Right cardiac atrium (tissue), 5 donors: ENCODE data around the gene ZNF528. TPM values are rescaled to one million over a fixed set of nuclear protein-coding genes. Genes with fewer than 3 reads are reported as not detected.

ENCODE experiments used
- ATAC-seq, 2 donors: fragments of 200-7000 bp; cut with Tn5 transposase; one replicate each; pipeline versions ENCODE4 v1.8.0 to v1.9.1; 2020; ENCODE audit warnings: moderate library complexity in 2 of 2, mild to moderate bottlenecking in 1 of 2
- DNase-seq, 3 donors: peaks; one replicate each; pipeline ENCODE4 v3.0.0-alpha.2; 2020
- H3K27ac ChIP-seq: one replicate; pipeline ENCODE4 v1.5.1; 2013; ENCODE audit warnings: mild to moderate bottlenecking, low read length, control low read depth, moderate library complexity
- H3K27me3 ChIP-seq: one replicate; pipeline ENCODE4 v1.6.1; 2013; ENCODE audit not compliant: control insufficient read depth, insufficient read depth
- H3K4me1 ChIP-seq: one replicate; pipeline ENCODE4 v1.6.1; 2013; ENCODE audit warnings: low read length; ENCODE audit not compliant: control insufficient read depth, insufficient read depth
- H3K4me3 ChIP-seq: one replicate; pipeline ENCODE4 v1.5.1; 2013; ENCODE audit warnings: low read length, control low read depth
- H3K9me3 ChIP-seq: one replicate; pipeline ENCODE4 v1.6.1; 2013; ENCODE audit warnings: low read length; ENCODE audit not compliant: control insufficient read depth
- WGBS: extraction: QIAGEN DNeasy Blood & Tissue Kit; methylation state at CpG from one replicate; pipeline ENCODE4 v1.1.7; 2013; 5-methylcytosine and 5-hydroxymethylcytosine counted together
- intact Hi-C, 4 donors: fragments of 100-400 bp; cut with DNase I; formaldehyde crosslinking; loops; one replicate each; pipeline versions ENCODE4 v1.11.0 to v1.14.0; 2022 to 2023
- polyA plus RNA-seq: library from polyadenylated mRNA; stranded (reverse); fragments of 200-250 nt; gene quantifications from one replicate; pipeline ENCODE4 v1.2.3, GENCODE V29; 2013
- total RNA-seq, 4 donors: library from RNA; stranded (reverse); fragmentation: NEBNext Ultra II Directional; extraction: Animal tissue kit (Norgen Biotek cat#: 25700); gene quantifications; one replicate each; pipeline ENCODE4 v1.2.1, GENCODE V29; 2021
- donor health status: healthy with polysubstance abuse.
- donor health status: DM: no; HTN: yes; CAD: no.
- donor health status: DM: no; HTN: no; CAD: no.
- donor health status: DM: no; HTN: yes; CAD: no; lungs with severe emphysema.
- donor health status: DM: yes; HTN: yes; CAD: no.

Gene ZNF528
- total and polyA plus RNA-seq, 5 donors, result 14.4 to 21.3 (median 19.2) TPM

- ATAC-seq, result no peak
- peaks cover 4% of the 10 kb centered on the region for H3K9me3 ChIP-seq
- H3K4me3 ChIP-seq, result no peak overlapping the region
- WGBS, result 71% methylated on average over 3 of the region's 3 CpGs
- intact Hi-C loops, result no loop called here
- no peak for DNase-seq
- no peak overlapping the region for H3K27ac ChIP-seq
- H3K27me3 ChIP-seq, result no peaks in the 10 kb centered on the region
- no peaks in the 10 kb centered on the region for H3K4me1 ChIP-seq
These were observed 44.5 kb downstream of the ZNF528 start for GRCh38 chr19:52442179-52442578.

GRCh38 chr19:52444506-52444905 lies 46.9 kb downstream of the ZNF528 start:
- Histone ChIP-seq H3K9me3 (peaks cover 4% of the 10 kb centered on the region), H3K27me3 (no peaks in the 10 kb centered on the region), H3K4me1 (no peaks in the 10 kb centered on the region), H3K27ac (no peak overlapping the region), H3K4me3 (no peak overlapping the region)
- no peak for DNase-seq
- intact Hi-C loops, result no loop called here
- WGBS, result 44% methylated on average over 2 of the region's 2 CpGs
- ATAC-seq, result no peak

- intact Hi-C loops, result no loop called here
- Histone ChIP-seq H3K27ac (no peak overlapping the region), H3K27me3 (no peaks in the 10 kb centered on the region), H3K4me1 (no peaks in the 10 kb centered on the region), H3K9me3 (peaks cover 12% of the 10 kb centered on the region), H3K4me3 (no peak overlapping the region)
- ATAC-seq (no peak), DNase-seq (no peak)
- 34% methylated on average over 41 of the region's 41 CpGs for WGBS
These were observed 53.6 kb downstream of the ZNF528 start for GRCh38 chr19:52451241-52451640.

- intact Hi-C loops, result no loop called here
- peak; percentile 87 to 93 (median 93) for DNase-seq
- H3K9me3 ChIP-seq, result peaks cover 18% of the 10 kb centered on the region
- H3K27ac ChIP-seq, result no peak within 1 kb of the TSS
- peak within 1 kb of the TSS; percentile 90 for H3K4me3 ChIP-seq
- ATAC-seq, result peak; percentile 94 to 98
- H3K27me3 ChIP-seq, result no peaks in the 10 kb centered on the region
- WGBS, result 2% methylated on average over 48 of the region's 48 CpGs
- H3K4me1 ChIP-seq, result no peaks in the 10 kb centered on the region
These were observed 55.9 kb downstream of the ZNF528 start, which contains the start of gene ZNF578 for GRCh38 chr19:52453324-52454094. ZNF578 (plus strand) TSS chr19:52453553; CDS start chr19:52501846, 48,293 bp downstream.

- no peak for DNase-seq
- H3K27ac ChIP-seq, result no peak overlapping the region
- intact Hi-C loops, result no loop called here
- no peak overlapping the region for H3K4me3 ChIP-seq
- peaks cover 19% of the 10 kb centered on the region for H3K9me3 ChIP-seq
- no peak for ATAC-seq
- no peaks in the 10 kb centered on the region for H3K27me3 ChIP-seq
- H3K4me1 ChIP-seq, result no peaks in the 10 kb centered on the region
- 86% methylated on average over 14 of the region's 14 CpGs for WGBS
These were observed 67.3 kb downstream of the ZNF528 start for GRCh38 chr19:52464798-52465470.

Other genes starting within 250 kb of the ZNF528 start
- gene ZNF836, start 226.2 kb upstream of the ZNF528 start, total RNA-seq, result 1 to 10 TPM; 5.6 to 9.4 (median 8.6) TPM
- 3.4 TPM for gene ZNF836, start 226.2 kb upstream of the ZNF528 start, polyA plus RNA-seq
- gene PPP2R1A, start 207.8 kb upstream of the ZNF528 start, total RNA-seq, result 100 to 1,000 TPM; 370 to 446 (median 409) TPM
- 235 TPM for gene PPP2R1A, start 207.8 kb upstream of the ZNF528 start, polyA plus RNA-seq
- 10 to 100 TPM; 11.5 to 14.9 (median 12.4) TPM for gene ZNF766, start 128.3 kb upstream of the ZNF528 start, total RNA-seq
- gene ZNF766, start 128.3 kb upstream of the ZNF528 start, polyA plus RNA-seq, result 3.8 TPM
- gene ZNF480, start 100.7 kb upstream of the ZNF528 start, total RNA-seq, result 10 to 100 TPM; 17.3 to 21.8 (median 18.5) TPM
- gene ZNF480, start 100.7 kb upstream of the ZNF528 start, polyA plus RNA-seq, result 13.4 TPM
- gene ZNF610, start 61.6 kb upstream of the ZNF528 start, total RNA-seq, result 1 to 10 TPM; 1.4 to 3.4 (median 3.3) TPM
- gene ZNF610, start 61.6 kb upstream of the ZNF528 start, polyA plus RNA-seq, result 2.8 TPM
- 10 to 100 TPM; 18.1 to 24.1 (median 20.9) TPM for gene ZNF880, start 27.9 kb upstream of the ZNF528 start, total RNA-seq
- gene ZNF880, start 27.9 kb upstream of the ZNF528 start, polyA plus RNA-seq, result 18.3 TPM
- under 1 TPM; 0.50 to 0.59 (median 0.55) TPM for gene ZNF534, start 31.3 kb downstream of the ZNF528 start, total RNA-seq
- gene ZNF534, start 31.3 kb downstream of the ZNF528 start, polyA plus RNA-seq, result 0.34 TPM
- 1 to 10 TPM; 2.3 to 4.8 (median 2.9) TPM for gene ZNF578, start 55.7 kb downstream of the ZNF528 start, total RNA-seq
- 1.2 TPM for gene ZNF578, start 55.7 kb downstream of the ZNF528 start, polyA plus RNA-seq
- gene ZNF808, start 129.8 kb downstream of the ZNF528 start, total RNA-seq, result 10 to 100 TPM; 27.6 to 34.2 (median 30.3) TPM
- 9.0 TPM for gene ZNF808, start 129.8 kb downstream of the ZNF528 start, polyA plus RNA-seq
- gene ZNF701, start 172.4 kb downstream of the ZNF528 start, total RNA-seq, result 10 to 100 TPM; 16.2 to 19.7 (median 19.1) TPM
- 11.5 TPM for gene ZNF701, start 172.4 kb downstream of the ZNF528 start, polyA plus RNA-seq
- 10 to 100 TPM; 19.2 to 27.4 (median 22.5) TPM for gene ZNF83, start 240.5 kb downstream of the ZNF528 start, total RNA-seq
- 24.9 TPM for gene ZNF83, start 240.5 kb downstream of the ZNF528 start, polyA plus RNA-seq